Activated T-helper 1 cell treated with anti-CD3 and anti-CD28 coated beads, Interleukin-2, amount 50 U/mL, for 16 hours (primary cell): Measurements from ENCODE around the gene LUZP2.

ENCODE experiments used
- DNase-seq, 2 donors: peaks; one replicate each; pipeline ENCODE4 v3.0.0-alpha.2; 2020; ENCODE audit warnings: low read depth in 1 of 2, low spot score in 1 of 2

The LUZP2 gene

GRCh38 chr11:24805671-24806070 lies 308.8 kb downstream of the LUZP2 start:
- DNase-seq, result no peak

GRCh38 chr11:24808173-24808572 lies 311.3 kb downstream of the LUZP2 start:
- DNase-seq, result no peak

- DNase-seq, result no peak
Measured at GRCh38 chr11:24819006-24819405, 322.2 kb downstream of the LUZP2 start.

DNA sequence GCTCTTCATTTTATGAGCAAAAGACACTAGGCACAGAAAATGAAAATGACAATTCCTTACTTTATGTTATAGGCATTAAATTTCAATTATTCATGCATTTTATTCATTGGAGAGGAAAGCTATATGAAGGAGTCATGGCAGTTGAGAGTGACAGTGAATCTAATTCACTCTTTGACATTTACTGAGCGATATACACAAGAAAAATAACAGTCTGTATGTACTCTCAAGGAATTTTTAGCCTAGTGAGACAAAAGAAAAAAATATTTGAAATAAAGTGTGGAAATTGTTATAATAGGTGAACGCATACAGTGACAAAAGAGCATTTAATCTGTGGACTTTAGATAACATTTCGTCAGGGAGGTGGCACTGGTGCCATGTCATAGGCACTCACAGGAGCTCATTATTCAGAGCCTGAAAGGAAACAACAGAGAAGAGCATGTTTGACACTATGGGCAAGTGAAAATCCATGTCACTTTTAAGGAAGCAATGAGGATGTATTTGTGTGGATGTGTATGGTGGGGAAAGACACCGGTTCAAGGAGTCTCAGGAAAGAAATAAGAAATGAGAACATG lies 323.1 kb downstream of the LUZP2 start:
- DNase-seq, result no peak

GRCh38 chr11:24820541-24820940 lies 323.7 kb downstream of the LUZP2 start:
- no peak for DNase-seq

- DNase-seq, result no peak
Measured at GRCh38 chr11:24828938-24829605, 332.2 kb downstream of the LUZP2 start.

DNA sequence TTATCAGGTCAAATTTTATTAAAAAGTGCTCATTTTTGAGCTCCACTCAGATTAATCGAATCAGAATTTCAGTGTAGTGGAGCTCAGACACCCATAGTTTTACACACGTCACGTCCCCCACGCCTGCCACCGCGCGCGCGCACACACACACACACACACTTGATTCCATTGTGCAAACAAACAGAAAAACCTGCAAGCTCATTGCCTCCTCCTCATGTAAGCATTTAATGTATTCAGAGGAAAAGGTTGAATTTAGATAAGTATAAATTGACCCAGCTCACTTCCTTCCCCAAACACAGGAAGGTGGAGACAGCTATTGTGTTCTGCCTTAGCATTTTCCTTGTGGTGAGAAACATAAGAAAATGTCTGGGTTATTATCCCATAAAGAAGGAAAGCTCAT lies 336.7 kb downstream of the LUZP2 start:
- DNase-seq, result no peak

GRCh38 chr11:24837112-24837511 lies 340.3 kb downstream of the LUZP2 start:
- no peak for DNase-seq

DNA sequence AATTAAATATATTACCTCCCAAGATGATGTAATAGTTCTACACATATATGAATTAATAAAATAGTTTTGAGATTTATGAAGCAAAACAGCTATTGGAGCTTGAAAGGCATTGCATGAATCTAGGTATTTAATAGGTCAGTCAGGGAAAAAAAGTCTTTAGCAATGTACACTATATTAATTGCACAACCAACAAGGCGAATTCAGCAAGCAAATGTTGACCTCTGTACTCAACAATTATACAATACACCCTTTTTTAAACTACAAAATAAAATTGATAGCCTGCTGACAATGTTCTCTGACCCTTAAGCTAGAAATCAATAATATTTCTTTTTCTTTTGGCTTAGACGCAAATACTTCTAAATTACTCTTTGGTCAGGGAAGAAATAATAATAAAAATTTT lies 345.5 kb downstream of the LUZP2 start:
- DNase-seq, result no peak

- no peak for DNase-seq
Measured at GRCh38 chr11:24844406-24844805, 347.6 kb downstream of the LUZP2 start.

GRCh38 chr11:24848857-24849256 lies 352.0 kb downstream of the LUZP2 start:
- no peak for DNase-seq

DNA sequence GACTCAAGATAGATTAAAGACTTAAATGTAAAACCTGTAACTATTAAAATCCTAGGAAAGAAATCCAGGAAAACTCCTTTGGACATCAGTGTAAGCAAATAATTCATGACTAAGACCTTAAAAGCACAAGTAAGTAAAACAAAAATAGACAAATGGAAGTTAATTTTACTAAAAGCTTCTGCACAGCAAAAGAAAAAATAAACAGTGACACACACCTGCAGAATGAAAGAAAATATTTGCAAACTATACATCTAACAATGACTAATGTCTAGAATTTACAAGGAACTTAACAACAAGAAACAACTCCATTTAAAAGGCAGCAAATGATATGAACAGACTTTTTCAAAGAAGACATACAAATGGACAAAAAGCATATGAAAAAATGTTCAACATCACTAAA lies 359.1 kb downstream of the LUZP2 start:
- DNase-seq, result no peak

DNA sequence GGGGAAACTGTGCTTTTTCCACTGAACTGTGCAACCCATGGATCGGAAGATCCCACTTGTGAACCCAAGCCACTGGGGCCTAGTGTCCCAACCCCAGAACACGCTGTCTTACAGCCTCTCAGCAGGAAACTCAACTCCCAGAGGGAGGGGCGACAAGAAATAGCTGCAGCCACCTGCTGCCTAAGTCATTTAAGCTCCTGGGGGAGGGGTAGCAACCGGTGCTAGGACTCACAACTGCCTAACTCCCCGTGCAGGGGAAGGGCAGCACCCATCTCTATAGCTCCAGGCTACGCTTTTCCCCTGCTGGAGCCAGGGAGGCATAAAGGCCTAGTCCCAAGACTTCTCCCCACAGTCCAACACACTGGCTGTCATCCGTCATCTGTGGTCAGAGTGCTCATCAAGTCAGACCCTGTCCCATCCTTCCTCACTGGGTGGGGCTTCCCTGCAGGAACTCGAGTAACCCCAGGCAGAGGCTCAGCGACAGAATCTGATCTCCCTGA lies 363.0 kb downstream of the LUZP2 start:
- no peak for DNase-seq

GRCh38 chr11:24861440-24861839 lies 364.6 kb downstream of the LUZP2 start:
- DNase-seq, result no peak

DNA sequence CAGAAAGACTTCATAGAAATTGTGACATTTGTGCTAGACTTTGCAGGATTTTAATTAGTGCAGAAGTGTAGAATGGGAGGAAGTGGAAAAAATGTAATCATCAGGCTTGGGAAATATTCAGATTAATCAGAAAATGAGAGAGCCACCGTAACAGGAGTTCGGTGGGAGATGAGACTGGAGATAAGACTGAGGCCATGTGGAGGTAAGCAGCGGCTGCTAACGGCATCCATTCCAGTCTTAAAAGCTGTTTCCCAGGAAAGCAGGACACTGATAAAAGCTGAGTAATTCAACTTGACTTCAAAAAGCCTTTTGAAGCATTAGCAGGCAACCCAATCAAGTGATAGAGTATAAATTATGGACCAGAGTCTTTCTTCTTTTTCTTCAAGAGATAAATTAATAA lies 369.9 kb downstream of the LUZP2 start:
- no peak for DNase-seq

DNA sequence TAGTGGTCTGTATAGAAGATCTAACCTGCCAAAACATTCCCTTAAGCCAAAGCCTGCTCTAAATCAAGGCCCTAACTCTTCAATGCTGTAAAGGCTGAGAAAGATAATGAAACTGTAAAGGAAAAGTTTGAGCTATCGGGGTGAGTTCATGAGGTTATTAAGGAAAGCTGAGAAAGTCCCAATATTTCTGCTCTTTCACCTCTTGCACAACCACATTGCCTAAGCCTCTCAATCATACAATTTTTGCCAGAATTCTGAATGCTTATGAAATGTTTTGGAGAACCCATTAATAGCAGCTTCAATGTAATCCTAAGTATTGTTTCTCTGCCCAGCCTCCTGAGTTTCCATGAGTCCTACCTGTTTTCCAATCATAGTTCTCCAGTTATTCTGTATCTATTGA lies 373.2 kb downstream of the LUZP2 start:
- DNase-seq, result no peak

DNA sequence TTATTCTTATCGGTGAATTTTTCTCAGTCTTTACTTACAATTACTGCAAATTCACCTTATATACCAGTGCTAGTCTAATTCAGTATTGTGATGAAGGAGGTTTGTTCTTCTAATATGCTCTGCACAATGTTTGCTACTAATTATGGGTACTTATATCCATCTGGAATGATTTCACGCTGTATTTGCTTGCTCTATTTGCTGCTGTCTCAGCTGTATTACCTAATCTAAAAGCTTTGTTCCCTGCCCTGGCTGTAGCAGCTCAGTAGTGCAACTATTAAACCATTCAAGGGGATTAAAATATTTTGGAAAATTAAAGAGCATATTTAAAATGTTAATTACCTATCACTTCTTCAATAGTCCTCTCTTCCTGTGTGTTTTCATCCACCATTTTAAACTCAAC lies 375.3 kb downstream of the LUZP2 start:
- no peak for DNase-seq

GRCh38 chr11:24872651-24873311 lies 375.9 kb downstream of the LUZP2 start:
- no peak for DNase-seq

GRCh38 chr11:24880962-24881361 lies 384.1 kb downstream of the LUZP2 start:
- no peak for DNase-seq

DNA sequence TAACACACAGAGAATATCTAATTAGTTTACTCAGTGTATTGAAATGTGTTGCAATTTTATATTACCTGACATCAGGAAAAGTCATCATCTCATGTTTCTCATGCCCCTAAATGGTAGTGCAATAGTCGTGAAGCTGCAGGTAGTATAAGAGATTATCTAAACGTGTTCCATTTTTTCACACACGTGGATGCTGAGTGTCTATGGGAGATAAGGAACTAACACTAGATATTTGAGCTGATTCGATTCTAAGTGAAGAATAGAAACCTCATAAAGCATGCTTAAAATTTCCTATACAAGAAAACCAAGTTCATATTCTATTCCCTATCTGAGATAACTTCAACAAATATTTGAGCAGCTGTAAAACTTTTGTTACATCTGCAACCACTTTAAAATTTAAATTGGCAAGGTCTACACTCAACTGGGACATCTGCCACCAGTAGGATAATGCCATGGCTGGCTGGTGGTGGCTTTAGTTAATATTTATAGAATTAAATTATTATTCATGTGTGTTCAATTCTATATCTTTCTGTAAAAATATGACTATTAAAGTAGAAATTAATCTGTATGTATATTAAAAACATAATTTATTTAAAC lies 388.8 kb downstream of the LUZP2 start:
- DNase-seq, result no peak

- no peak for DNase-seq
Measured at GRCh38 chr11:24886880-24887619, 390.2 kb downstream of the LUZP2 start.
